DMS153 treated with DMSO at 0.1 percent for 48 hours (cell line): ENCODE results near the gene LMNTD2.

ENCODE experiments used
- DNase-seq: peaks from one replicate; lab custom pipeline; 2025; ENCODE audit not compliant: unreplicated experiment; lab: John Stamatoyannopoulos, UW

LMNTD2 gene

GRCh38 chr11:560305-561147 is at the start of gene LMNTD2, which contains the start of gene RASSF7:
LMNTD2 (minus strand) TSS chr11:560738; CDS start chr11:560716, 22 bp downstream.
RASSF7 (plus strand) TSS chr11:560970; CDS start chr11:561769, 799 bp downstream.
- peak; percentile 83 for DNase-seq

DNA sequence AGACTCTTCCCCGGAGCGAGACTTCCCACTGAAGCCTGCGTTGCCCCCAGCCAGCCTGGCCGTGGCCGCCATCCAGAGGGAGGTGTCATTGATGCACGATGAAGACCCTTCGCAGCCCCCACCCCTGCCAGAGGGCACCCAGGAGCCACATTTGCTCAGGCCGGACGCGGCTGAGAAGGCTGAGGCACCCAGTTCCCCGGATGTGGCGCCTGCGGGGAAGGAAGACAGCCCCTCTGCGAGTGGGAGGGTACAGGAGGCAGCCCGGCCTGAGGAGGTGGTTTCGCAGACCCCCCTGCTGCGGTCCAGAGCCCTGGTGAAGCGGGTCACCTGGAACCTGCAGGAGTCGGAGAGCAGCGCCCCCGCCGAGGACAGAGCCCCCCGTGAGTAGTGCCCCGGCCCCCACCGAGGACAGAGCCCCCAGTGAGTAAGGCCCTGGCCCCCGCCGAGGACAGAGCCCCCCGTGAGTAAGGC is 48.8 kb upstream of the LMNTD2 start:
- no peak for DNase-seq

DNA sequence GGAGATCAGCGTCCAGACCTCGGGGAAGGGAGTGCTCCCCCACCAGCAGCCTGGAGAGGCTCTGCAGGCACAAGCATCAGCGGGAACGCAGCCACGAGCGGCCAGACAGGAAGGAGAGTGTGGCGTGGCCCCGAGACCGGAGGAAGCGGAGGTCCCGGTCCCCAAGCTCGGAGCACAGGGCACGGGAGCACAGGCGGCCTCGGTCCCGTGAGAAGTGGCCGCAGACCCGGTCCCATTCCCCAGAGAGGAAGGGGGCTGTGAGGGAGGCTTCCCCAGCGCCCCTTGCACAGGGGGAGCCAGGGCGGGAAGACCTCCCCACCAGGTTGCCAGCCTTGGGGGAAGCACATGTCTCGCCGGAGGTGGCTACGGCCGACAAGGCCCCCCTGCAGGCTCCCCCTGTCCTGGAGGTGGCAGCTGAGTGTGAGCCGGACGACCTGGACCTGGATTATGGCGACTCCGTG is 48.3 kb upstream of the LMNTD2 start:
- no peak for DNase-seq

GRCh38 chr11:607971-608659 is 47.6 kb upstream of the LMNTD2 start:
- DNase-seq = no peak

DNA sequence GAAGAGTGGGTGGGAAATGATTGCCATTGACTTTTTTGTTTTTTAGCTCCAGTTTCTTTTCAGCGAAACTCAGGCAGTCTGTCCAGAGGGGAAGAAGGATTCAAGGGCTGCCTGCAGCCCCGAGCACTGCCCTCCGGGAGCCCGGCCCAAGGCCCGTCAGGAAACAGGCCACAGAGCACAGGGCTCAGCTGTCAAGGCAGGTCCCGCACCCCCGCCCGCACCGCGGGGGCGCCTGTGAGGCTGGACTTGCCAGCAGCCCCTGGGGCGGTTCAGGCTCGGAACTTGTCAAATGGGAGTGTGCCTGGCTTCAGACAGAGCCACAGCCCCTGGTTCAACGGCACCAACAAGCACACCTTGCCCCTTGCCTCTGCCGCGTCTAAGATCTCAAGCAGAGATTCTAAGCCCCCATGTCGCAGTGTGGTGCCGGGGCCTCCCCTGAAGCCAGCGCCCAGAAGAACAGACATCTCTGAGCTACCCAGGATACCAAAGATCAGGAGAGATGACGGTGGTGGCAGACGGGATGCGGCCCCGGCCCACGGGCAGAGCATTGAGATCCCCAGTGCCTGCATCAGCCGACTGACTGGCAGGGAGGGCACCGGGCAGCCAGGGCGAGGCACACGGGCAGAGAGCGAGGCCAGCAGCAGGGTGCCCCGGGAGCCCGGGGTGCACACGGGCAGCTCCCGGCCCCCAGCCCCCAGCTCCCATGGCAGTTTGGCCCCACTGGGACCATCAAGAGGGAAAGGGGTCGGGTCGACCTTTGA is 46.7 kb upstream of the LMNTD2 start:
- DNase-seq = no peak

- no peak for DNase-seq
Measured at GRCh38 chr11:606245-606644, 45.7 kb upstream of the LMNTD2 start.

- no peak for DNase-seq
Measured at GRCh38 chr11:605286-606129, 45.0 kb upstream of the LMNTD2 start.

DNA sequence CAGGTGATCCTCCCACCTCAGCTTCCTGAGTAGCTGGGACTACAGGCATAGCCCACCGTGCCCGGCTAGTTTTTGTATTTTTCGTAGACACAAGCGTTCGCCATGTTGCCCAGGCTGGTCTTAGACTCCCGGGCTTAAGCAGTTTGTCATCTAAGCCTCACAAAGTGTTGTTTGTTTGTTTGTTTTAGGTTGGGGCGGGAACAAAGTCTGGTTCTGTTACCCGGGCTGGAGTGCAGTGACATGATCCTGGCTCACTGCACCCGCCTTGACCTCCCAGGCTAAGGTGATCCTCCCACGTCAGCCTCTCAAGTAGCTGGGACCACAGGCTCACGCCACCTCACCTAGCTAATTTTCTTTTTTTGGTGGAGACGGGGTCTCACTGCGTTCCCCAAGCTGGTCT is 42.6 kb upstream of the LMNTD2 start:
- DNase-seq = no peak

- DNase-seq = no peak
Measured at GRCh38 chr11:601573-602245, 41.2 kb upstream of the LMNTD2 start.

GRCh38 chr11:598005-598680 is 37.6 kb upstream of the LMNTD2 start:
- no peak for DNase-seq

- no peak for DNase-seq
Measured at GRCh38 chr11:597166-597725, 36.7 kb upstream of the LMNTD2 start.

DNA sequence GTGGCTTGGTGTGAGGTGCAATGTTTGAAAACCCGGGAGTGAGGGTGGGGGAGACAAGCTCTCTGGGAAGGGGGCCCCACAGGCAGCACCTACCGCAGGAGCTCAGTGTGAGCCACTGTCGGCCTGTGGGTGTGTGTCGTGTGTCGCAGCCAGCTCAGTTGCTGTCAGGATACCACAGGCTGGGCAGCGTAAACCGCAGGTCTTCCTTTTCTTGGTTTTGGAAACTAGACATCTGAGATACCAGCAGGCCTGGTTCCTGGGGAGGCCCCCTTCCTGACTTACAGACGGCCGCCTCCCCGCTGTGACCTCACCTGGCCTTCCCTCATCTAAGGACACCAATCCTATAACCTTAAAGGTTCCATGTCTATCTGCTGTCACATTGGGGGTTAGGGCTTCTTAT is 35.8 kb upstream of the LMNTD2 start:
- no peak for DNase-seq

DNA sequence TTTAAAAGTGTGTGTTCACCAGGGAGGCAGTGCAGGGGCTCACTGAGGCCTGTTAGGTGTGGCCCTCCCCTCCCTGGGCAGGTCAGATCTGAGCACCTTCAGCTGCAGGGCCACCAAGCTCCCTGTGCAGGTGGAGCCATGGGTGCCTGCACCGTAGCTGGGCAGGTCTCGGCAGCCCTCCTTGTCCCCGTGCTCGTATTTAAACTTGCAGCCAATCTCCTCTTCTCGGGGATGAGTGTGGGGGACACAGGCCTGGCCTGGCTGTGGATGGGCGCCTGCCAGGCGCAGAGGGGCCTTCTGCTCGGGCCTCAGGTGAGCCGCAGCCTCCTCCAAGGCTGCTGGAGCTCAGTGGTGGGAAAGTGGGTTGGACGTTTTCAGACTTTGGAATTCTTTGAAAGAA is 34.9 kb upstream of the LMNTD2 start:
- DNase-seq = no peak

DNA sequence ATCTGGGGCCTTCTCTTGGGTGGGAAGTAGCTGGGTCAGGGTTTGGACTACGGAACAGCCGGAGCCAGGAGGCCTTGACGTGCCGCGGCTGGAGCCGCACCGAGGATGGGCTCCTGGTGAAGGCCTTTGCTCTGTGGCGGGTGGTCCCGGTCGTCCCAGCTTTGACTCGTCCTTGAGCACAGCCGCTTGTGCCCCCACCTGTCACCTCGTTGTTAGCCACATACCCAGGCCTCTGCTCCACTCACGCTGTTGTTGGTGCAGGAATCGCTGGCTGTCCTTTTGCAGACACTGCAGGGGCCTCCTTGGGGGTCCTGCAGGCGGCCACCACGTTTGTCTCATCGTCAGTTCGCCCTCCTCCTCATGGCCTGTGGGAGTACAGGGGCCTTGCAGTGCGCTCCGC is 32.8 kb upstream of the LMNTD2 start:
- no peak for DNase-seq

GRCh38 chr11:592918-593317 is 32.4 kb upstream of the LMNTD2 start:
- DNase-seq = no peak

- DNase-seq = no peak
Measured at GRCh38 chr11:592501-592900, 32.0 kb upstream of the LMNTD2 start.

GRCh38 chr11:590997-591396 is 30.5 kb upstream of the LMNTD2 start:
- DNase-seq = no peak

DNA sequence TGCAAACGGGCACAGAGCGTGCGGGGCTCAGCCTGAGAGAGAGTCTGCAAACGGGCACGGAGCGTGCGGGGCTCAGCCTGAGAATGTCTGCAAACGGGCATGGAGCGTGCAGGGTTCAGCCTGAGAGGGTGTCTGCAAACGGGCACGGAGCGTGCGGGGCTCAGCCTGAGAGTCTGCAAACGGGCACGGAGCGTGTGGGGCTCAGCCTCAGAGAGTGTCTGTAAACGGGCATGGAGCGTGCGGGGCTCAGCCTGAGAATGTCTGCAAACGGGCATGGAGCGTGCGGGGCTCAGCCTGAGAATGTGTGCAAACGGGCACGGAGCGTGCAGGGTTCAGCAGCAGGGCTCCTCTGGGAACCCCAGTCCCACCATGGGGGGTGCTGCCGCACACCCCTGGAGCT is 29.3 kb upstream of the LMNTD2 start:
- no peak for DNase-seq

DNA sequence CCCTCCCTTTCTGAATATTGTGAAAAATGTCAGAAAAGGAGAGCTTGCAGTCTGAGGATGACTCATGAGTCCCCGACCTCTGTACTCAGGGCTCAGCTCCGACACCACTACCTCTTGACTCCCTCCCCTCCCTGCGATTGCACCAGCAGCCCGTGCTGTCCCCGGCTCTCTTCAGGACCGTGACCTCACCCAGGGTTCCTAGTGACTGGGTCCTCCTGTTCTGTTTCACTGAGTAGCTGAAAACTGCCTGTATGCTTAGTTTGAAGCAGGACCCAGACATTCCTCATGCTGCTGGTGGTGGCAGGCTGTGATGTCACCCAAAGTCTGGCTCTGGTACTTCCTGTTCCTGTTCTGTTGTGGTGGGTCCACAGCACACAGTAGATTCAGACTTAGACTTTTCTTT is 27.4 kb upstream of the LMNTD2 start:
- no peak for DNase-seq
